Right forelimb (tissue), 1 donor: Measurements from ENCODE around the gene ATG101.
"Not testable (repeated sequence)": the region's sequence is repeated elsewhere in the genome, so short reads cannot be mapped to it uniquely, and the experiment has no call there.

Experiments
- DNase-seq: peaks from one replicate; pipeline ENCODE4 v3.0.0-alpha.2; 2018

The ATG101 gene

DNA sequence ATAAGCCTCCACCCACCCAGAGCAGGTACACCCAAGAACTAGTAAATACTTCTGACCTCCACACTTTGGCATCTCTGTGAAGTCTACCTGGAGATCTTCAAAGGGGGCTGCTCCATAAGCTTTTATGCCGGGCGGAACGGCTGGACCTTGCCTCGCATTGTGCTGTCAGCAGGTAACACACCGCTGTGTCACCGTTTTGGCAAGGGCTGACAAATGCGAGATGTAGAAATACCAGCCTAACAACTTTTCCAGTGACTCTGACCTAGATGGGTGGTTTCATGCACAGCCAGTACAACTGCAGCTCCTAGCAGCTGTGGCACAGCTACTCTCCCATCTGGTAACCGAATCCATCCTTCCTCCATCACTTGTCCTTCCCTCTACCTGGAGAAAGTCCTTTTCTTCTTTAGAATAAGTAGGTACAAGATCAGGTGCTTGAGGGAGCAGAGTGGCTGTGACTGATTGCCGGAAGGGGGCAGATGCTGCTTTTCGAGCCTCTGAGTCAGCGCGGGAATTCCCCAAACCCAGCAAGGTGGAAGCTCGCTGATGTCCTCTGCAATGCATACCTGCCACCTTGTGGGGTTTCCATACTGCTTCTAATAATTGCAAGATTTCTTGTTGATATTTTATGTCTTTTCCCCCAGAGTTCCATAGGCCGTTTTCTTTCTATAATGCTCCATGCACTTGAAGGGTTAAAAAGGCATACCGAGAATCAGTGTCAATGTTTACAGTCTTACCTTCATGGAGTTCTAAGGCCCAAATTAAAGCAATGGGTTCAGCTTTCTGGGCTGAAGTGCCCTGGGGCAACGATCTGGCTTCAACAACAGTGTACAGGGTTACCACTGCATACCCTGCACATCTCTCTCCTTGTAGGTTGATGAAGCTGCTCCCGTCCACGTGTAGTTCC lies 46.7 kb downstream of the ATG101 start:
- not testable (repeated sequence) for DNase-seq

DNA sequence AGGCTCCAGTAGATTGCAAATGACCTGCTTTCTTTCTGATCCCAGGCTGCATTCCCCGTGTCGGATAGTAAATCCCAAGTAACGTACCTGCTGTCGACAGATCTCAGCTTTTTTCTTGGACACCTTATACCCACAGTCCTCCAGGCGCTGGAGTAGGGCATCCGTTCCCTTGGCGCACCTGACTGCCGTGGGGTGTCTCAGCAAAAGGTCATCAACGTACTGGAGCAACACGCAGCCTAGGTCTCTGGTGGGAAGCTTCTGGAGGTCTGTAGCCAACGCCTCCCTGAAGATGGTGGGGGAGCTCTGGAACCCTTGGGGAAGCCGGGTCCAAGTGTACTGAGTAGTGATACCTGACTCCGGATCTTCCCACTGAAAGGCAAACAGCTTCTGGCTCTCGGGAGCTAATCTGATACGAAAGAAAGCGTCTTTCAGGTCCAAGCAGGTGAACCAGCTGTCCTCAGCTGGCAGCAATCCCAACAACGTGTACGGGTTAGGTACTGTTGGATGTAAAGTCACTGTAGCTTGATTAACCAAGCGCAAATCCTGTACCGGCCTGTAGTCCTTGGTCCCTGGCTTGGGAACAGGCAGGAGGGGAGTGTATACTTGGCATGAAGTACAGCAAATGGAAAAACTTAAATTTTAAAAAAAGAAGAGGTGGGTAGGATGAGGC lies 48.2 kb downstream of the ATG101 start:
- DNase-seq = not testable (repeated sequence)

DNA sequence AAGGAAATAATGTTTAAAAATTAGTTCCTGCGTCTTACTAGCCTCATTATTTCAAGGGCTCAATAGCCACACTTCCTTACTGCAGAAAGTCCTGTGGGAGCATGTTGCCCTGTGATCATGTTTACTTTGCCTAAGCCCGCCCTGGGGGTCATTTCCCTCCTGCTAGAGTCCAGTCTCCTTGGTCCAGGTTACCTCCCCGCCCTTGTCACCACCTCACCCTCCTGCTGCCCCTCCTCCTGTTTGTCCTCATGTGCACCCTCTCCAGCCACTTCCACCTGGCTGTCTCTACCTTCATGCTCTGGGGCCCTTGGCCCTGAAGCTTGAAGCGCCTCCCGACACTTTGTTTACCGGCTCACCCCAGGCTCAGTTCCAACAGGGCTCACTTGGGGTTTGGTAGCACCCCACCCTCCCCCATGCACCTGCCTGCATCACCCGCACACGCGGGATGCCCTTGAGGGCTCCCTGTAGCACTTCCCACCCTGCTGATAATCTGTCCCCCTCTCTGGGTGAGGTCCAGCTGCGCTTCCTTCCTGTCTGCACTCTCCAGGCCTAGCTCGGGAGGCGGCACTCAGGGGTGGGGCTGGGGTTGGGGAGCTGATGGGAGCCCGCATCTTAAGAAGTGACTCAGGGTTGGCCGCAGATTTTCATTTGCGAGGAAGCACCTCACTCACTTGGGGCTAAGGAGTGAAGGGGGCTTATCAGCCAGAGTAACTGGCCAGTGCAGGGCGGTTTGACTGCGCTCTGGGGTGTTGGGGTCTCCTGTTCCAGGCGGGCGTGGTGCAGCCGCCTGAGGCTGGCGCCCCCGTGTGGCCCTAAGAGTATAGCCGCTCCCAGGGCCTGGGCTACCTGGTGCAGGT lies 49.8 kb downstream of the ATG101 start:
- DNase-seq = no peak

DNA sequence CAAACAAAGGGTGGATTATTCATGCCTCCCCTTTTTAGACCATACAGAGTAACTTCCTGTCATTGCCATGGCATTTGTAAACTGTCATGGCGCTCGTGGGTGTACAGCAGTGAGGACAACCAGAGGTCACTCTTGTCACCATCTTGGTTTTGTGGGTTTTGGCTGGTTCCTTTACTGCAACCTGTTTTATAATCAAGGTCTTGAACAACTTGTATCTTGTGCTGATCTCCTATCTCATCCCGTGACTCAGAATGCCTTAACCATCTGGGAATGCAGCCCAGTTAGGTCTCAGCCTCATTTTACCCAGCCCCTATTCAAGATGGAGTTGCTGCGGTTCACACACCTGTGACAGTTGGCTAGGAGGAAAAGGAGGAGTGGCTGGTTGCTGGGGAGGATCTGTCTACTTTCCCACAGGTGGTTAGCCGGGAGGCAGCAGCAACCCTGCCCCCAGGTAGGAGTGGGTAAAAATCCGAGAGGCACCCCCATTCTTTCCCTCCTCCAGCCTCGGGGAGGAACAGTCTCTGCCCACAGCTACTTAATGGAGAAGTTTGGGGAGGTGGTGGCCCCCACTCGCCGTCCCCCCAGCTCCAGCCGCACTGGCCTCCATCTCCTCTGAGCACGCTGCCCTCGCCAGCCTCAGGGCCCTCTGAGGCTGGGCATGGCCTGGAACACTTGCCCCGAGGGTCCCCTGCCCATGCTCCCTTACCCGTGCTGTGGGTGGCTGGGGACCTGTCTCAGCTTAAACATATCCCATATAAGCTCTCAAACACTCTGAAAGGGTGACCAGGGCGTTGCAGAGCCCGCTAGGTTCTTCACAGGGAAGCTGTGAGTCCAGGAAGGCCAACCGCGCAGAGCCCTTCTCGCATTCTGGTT lies 51.4 kb downstream of the ATG101 start:
- no peak for DNase-seq

DNA sequence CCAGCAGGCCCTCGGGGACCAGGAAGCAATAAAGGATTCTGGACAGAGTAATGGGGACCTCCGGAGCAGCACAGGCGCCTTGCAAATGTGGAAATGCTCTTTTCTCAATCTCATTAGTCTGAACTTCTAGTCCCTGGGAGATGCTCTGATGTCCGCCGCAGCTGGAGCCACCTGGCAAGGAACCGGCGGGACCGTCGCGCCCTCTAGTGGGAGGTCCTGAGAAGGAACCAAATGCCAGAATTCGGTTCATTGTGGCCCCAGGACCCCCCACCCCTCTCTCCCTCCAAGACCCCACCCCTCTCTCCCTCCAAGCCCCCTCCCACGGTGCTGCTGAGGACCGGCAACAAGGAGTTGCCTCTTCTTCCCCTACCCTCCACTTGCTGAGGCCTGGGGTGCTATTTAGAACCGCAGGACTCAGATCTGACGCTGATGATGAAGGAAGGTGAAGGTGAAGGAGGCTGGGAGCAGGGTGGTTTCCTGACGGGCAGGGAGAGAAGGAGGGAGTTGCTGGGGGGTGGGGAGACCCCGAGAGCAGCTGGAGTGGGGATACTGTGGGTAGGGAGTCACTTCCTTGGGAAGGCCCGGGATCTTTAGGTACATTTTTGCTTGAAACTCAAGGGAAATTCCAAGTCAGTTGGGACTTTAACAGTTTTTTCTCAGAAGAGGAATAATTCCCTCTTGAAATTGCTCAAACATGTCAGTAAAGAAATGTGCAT lies 52.2 kb downstream of the ATG101 start:
- DNase-seq = peak; percentile 69

DNA sequence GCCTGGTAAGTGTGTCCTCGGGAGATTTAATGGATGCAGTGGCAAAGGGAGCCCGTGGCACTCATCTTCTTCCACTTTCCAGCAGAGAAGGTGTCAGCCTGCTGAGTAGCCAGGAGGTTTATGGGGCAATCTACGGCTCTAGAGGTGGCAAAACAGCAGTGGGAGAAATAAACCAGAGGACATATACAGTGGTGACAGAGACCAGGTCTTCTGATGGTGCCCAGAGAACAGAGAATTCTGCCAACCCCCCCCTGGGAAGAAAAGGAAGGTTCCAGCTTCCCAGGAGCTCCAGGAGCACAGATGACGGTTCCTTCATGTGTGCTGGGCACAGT lies 52.7 kb downstream of the ATG101 start:
- no peak for DNase-seq

DNA sequence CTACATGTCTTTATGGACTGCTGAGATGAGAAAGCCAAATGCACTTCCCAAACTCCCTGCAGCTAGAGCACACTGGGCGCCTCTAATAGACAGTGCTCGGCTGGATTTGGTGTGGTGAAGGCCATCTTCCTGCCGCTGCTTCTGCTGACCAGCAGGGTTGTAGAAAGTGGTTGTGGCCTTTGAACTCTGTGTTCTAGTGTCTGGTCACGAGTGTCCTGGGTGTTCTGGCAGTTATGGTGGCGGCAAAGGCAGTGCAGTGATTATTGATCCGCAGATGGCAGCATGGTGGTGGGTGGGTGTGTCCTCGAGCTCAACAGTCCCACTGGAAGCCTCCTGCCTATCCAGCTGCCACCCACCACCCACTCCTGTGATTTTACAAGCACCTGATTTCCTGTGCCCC lies 53.1 kb downstream of the ATG101 start:
- no peak for DNase-seq

DNA sequence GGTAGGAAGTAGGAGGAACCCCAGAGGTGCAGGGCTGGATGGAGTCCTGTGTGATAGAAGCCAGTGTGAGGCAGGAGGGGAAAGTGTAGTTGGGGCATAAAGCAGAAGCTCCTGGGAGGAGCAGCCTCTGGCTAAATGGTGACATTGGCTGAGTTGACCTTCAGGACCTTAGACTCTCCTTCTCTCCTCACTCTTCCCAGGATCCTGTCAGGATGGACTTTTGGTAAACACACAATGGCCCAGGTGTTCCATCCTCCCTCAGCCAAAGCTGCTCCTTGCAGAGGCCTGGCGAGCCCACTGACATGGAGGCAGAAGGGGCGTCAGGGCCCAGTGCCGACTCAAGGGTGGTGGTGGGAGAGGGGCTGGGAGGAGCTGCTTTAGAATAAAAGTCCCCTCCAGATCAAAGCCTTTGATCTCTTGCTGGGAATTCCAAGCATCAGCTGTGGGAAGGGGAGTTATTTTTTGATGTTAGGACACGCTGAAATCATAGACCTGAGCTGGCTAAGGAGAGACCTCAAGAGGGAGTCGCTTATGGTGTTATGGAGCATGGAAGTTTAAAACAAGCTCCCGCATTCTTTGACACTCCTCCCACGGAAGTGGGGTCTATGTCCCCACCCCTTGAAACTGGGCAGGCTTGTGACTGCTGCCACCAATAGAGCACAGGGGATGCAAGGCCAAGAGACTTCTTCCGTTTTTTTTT lies 53.9 kb downstream of the ATG101 start:
- DNase-seq = no peak

DNA sequence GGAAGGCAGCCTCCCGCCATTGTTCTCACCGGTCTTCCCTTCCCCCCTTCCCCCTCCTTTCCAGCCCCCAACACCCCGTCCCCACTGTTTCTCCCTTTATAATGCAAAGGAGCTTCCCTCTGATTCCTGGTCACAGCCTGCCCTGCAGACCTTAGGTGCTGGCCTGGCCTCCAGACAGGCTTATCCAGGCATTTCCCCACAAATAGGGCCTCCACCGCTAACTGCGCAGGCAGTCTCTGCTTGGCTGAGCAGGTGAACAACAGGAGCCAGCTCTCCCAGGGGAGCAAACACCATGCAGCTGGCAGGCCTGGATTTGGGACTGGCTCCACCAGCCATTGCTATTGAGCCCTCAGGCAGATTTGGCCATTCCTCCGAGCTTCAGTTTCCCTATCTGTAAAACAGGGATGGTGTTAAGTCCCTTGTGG lies 55.7 kb downstream of the ATG101 start:
- DNase-seq = no peak

DNA sequence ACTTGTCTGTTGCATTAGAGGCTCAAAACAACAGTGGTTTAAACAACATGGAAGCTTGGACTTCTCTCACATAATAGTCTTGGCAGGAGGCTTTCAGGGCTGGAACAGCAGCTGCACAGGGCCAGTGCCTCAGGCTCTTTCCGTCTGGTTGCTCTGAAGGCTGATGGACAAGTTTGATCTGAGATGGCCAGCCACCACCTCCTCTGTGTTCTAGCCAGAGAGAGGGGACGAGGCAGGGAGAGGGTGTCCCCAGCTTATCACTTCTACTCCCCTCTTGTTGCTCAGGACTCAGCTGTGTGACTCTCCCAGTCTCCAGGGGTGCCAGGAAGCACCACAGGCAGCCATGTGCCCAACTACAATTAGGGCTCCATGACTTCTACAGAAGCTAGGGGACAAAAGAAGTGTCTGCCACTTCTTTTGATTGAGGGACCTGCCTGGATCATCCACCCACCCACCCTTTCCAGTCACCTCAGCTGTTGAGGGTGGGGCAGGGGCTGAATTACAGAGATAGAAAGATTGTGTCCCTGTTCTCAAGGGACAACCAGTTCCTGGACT lies 56.3 kb downstream of the ATG101 start:
- no peak for DNase-seq
